HG03571 (cell line): ENCODE data around the gene CCDC171.
"Not testable (repeated sequence)": the region's sequence is repeated elsewhere in the genome, so short reads cannot be mapped to it uniquely, and the experiment has no call there.

Experiments used
- ATAC-seq: cut with Tn5 transposase; IDR thresholded peaks from one replicate; pipeline ENCODE4 v1.9.1; 2021; ENCODE audit not compliant: unreplicated experiment

The CCDC171 gene

GRCh38 chr9:15746905-15747304 lies 194.1 kb downstream of the CCDC171 start:
- no peak for ATAC-seq

DNA sequence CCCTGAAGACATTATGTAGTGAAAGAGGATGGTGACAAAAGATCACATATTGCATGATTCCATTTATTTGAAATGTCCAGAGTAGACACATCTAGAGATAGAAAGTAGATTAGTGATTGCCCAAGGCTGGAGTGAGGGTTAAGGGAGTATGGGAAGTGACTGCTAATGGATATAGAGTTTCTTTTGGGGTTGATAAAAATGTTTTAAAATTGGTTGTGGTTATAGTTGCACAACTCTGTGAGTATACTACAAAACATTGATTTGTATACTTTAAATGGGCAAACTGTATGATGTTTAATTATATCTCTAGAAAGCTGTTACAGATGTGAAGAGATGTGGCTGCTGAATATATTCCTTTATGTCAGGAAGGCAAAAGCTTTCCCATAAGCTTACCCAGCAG lies 202.8 kb downstream of the CCDC171 start:
- ATAC-seq, result no peak

DNA sequence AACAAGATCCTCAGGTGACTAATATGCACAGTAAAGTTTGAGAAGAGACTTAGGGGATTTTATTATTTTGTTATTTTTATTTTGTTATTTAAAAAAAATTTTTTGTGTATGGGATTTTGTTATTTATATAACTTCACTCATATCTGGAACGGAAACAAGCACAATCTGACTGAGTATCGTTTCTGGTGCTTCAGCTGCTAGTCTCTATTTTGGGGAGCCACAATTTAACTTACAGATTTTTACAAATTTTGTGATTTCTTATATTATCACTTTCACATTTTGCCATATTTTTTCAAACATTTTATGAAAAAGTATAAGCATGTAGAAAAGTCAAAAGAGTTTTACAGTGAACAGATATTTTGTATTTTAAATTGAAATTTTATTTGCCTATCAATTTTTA lies 208.7 kb downstream of the CCDC171 start:
- ATAC-seq, result no peak

DNA sequence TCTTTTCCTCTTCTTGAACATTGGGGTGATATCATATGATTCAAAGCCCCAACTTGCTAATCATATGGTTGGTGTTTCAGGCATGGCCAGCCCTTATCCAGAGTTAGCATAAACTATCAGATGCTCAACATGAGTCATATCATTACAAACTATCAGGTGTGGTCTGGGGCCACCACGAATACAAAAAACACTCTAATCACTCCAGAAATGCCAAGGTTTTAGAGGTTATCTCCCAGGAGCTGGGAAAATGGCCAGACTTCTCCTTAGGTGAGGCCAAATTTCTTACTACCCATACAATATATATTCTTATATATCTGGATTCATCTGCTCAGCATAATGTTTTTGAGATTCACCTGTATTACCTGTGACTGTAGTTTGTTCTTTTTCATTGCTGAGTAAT lies 210.5 kb downstream of the CCDC171 start:
- ATAC-seq, result no peak

DNA sequence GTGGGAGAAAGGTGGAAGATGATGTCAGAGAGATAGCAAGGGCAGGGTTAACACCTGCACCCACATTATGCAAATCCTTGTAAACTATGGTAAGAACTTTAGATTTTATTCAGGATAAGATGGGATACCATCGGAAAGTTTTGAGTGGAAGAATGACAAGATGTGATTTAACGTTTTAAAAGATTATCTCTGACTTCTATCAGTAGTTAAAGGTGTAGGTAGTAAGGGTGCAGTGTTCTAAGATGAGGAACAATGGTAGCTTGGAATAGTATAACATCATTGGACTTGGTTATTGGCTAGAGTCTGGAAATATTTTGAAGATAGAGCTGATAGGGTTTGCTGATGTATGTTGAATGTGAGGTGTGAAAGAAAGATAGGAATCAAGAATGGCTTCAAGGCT lies 211.3 kb downstream of the CCDC171 start:
- ATAC-seq, result no peak

- no peak for ATAC-seq
These were observed 216.7 kb downstream of the CCDC171 start for GRCh38 chr9:15769547-15769946.

DNA sequence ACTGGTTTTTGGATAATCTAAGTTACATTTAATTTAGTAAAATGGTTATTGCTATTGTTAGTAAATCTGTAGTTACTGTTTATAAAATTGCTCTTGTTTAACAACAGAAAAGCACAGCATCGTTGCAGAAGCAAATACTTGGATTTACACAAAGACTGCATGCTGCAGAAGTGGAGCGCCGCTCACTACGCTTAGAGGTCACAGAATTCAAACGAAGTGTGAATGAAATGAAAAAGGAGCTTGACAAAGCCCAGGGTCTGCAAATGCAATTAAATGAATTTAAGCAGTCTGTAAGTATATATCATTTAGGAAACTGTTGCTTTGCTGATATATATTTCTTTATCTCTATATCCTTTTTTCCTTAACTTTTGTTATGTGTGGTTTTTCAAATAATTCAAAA lies 226.0 kb downstream of the CCDC171 start:
- no peak for ATAC-seq

GRCh38 chr9:15782106-15782505 lies 229.3 kb downstream of the CCDC171 start:
- no peak for ATAC-seq

- no peak for ATAC-seq
These were observed 232.7 kb downstream of the CCDC171 start for GRCh38 chr9:15785584-15785983.

- no peak for ATAC-seq
These were observed 233.8 kb downstream of the CCDC171 start for GRCh38 chr9:15786616-15787015.

- ATAC-seq, result not testable (repeated sequence)
These were observed 257.5 kb downstream of the CCDC171 start for GRCh38 chr9:15810219-15810899.

GRCh38 chr9:15813076-15813475 lies 260.2 kb downstream of the CCDC171 start:
- no peak for ATAC-seq

GRCh38 chr9:15824310-15824709 lies 271.5 kb downstream of the CCDC171 start:
- no peak for ATAC-seq

GRCh38 chr9:15831384-15831783 lies 278.5 kb downstream of the CCDC171 start:
- ATAC-seq, result no peak

- ATAC-seq, result no peak
These were observed 281.7 kb downstream of the CCDC171 start for GRCh38 chr9:15834541-15834940.

DNA sequence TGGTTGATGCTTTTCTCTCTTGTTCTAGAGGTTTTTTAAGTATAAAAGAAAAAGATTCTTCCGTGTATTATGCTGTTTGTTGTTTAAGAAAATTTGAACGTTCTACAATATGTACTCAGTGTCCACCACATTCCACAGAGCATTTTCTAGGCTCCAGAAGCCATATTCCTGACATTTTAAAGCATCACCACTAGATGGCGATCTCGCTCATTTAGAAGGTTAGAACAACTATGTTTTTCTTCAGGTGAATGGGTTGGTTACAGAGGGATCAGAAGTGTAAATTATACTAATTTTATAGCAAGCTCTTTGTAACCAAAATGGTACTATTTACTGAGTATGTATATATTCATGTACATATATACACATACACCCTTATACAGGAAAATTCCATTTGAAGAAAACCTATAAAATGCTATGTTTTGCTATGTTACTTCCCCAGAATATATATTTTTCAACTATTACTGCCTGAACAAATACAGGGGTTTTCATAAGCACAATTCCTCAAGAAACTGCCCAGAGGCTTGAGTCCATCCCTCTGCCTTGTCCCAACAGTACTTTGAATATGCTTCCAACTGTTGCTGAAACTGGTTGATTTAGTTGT lies 284.3 kb downstream of the CCDC171 start:
- peak; percentile 88 for ATAC-seq

- ATAC-seq, result no peak
These were observed 289.2 kb downstream of the CCDC171 start for GRCh38 chr9:15842051-15842450.

- no peak for ATAC-seq
These were observed 290.5 kb downstream of the CCDC171 start for GRCh38 chr9:15843316-15843715.

DNA sequence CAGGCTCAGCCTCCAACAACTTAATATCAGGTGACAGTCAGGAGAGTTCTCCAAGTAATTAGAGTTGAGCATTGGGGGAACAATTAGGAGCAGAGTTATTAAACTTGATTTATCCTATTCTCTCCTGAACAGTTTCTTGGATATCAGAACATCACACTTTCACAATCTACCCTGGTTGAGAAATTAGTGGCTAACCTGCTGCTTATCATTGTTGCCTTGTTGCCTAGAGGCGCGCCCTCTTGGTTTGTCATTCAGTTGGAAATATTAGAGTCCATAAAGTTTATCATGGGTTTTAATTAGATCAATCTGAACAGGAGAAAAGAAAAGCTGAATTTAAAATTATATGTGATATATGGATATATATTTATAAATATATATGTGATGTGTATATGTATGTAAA lies 291.1 kb downstream of the CCDC171 start:
- ATAC-seq, result no peak

DNA sequence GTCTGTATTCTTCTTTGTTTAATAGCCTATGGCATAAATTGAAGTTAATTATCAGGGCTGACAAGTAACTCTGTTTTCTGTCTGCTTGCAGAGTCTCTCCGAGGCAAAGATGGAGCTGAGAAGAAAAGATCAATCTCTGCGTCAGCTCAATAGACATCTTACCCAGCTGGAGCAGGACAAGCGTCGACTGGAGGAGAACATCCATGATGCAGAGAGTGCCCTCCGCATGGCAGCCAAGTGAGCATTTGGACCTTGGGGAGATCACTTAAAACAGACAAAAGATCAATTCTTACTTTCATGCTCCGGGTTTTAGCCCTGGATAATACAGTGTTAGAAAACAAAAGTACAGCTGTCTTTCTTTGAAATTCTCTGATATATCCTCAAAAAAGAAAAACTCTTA lies 293.8 kb downstream of the CCDC171 start:
- no peak for ATAC-seq

DNA sequence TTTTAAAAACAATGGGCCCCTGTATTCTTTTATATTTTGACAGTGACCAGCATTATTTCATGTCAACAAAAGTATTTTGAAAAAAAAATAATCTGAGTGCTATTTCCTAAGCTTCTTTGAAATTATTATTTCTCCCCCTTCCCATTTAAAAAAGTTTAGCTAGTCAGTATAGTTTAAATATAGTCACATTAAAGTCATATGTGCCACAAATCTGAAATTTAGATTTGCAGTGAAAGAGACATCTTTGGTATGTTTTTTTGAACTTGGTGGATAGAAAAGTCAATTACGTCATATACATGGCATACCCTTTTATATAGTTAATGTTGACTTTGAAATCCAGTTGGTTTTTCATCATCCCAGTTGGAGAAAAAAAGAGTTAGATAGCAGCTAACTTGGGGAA lies 297.0 kb downstream of the CCDC171 start:
- ATAC-seq, result no peak

DNA sequence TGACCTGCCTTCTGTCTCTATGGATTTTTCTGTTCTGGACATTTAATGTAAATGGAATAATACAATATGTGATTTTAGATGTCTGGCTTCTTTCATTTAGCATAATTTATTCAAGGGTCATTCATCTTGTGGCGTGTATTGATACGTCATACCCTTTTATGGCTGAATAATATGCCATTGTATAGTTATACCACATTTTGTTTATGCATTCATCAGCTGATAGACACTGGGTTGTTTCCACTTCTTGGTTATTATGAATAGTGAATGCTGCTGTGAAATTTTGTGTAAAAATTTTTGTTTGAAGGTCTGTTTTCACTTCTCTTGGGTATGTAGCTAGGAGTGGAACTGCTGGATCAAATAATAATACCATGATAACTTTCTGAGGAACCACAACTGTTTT lies 298.9 kb downstream of the CCDC171 start:
- ATAC-seq, result no peak

GRCh38 chr9:15856591-15856990 lies 303.7 kb downstream of the CCDC171 start:
- no peak for ATAC-seq
